CD4-positive, alpha-beta T cell (primary cell): Measurements from ENCODE around the gene LPP. TPM values are rescaled to one million over a fixed set of nuclear protein-coding genes. Genes with fewer than 3 reads are reported as not detected.
A peak's percentile ranks its signal among the peaks of the same experiment; 100 is the strongest.

Source experiments
- ATAC-seq: fragments of 200-7000 bp; cut with Tn5 transposase; one replicate; pipeline ENCODE4 v1.10.0; 2022; ENCODE audit warnings: mild to moderate bottlenecking; ENCODE audit not compliant: poor library complexity
- CTCF ChIA-PET: fragments of 350-600 bp; sonication (Branson Sonifier 250); formaldehyde crosslinking; loops from one replicate; lab custom pipeline; 2021; ENCODE audit warnings: antibody characterized with exemption, inconsistent platforms; lab: Charles Lee
- POLR2A ChIA-PET: fragments of 350-600 bp; sonication (Branson Sonifier 250); formaldehyde crosslinking; loops from one replicate; lab custom pipeline; 2021; ENCODE audit warnings: antibody characterized with exemption, inconsistent platforms; lab: Charles Lee
- DNase-seq, 14 experiments: peaks; one replicate each; pipeline ENCODE4 v3.0.0-alpha.2; 2013 to 2020; ENCODE audit warnings: mixed read lengths in 2 of 14
- H3K27ac ChIP-seq, 2 donors: one replicate each; pipeline versions ENCODE4 v1.5.1 to v1.7.0; 2013; ENCODE audit warnings: low read length in 2 of 2, low read depth in 1 of 2, mild to moderate bottlenecking in 1 of 2
- H3K27me3 ChIP-seq, 2 experiments: 1 replicate in 1 of 2; 2 replicates in 1 of 2; pipeline versions ENCODE4 v1.6.1 to v1.7.0; 2013; ENCODE audit warnings: low read length in 2 of 2, control low read depth in 1 of 2, mild to moderate bottlenecking in 1 of 2, moderate library complexity in 1 of 2; ENCODE audit not compliant: insufficient read depth in 2 of 2, control insufficient read depth in 1 of 2
- H3K36me3 ChIP-seq: one replicate; pipeline ENCODE4 v1.6.1; 2013; ENCODE audit warnings: low read length, control low read depth; ENCODE audit not compliant: insufficient read depth
- H3K4me1 ChIP-seq: one replicate; pipeline ENCODE4 v1.6.1; 2013; ENCODE audit warnings: low read length, control low read depth; ENCODE audit not compliant: insufficient read depth
- H3K4me3 ChIP-seq: one replicate; pipeline ENCODE4 v1.5.1; 2013; ENCODE audit warnings: mild to moderate bottlenecking, low read length, moderate library complexity
- H3K9me3 ChIP-seq, 2 experiments: 1 replicate in 1 of 2; 2 replicates in 1 of 2; pipeline versions ENCODE4 v1.6.1 to v1.7.0; 2013; ENCODE audit warnings: low read length in 2 of 2, mild to moderate bottlenecking in 2 of 2, control low read depth in 1 of 2, moderate library complexity in 1 of 2; ENCODE audit not compliant: control insufficient read depth in 1 of 2, insufficient read depth in 1 of 2
- H3K27ac Mint-ChIP-seq: one replicate; pipeline ENCODE4 v1.8.0; 2020; ENCODE audit warnings: mixed read lengths
- H3K27me3 Mint-ChIP-seq: one replicate; pipeline ENCODE4 v1.8.0; 2021; ENCODE audit warnings: mixed read lengths
- H3K36me3 Mint-ChIP-seq: one replicate; pipeline ENCODE4 v1.8.0; 2021; ENCODE audit warnings: low read depth, mixed read lengths
- H3K4me1 Mint-ChIP-seq: one replicate; pipeline ENCODE4 v1.8.0; 2021; ENCODE audit warnings: low read depth, mixed read lengths
- H3K4me3 Mint-ChIP-seq: one replicate; pipeline ENCODE4 v1.8.0; 2020; ENCODE audit warnings: mild to moderate bottlenecking, mixed read lengths
- H3K9me3 Mint-ChIP-seq: one replicate; pipeline ENCODE4 v1.8.0; 2020; ENCODE audit warnings: mixed read lengths
- CTCF ChIP-seq: fragments of 200-600 bp; IDR thresholded peaks from one replicate; pipeline ENCODE4 v1.8.0; 2022; ENCODE audit warnings: antibody characterized with exemption, mild to moderate bottlenecking
- intact Hi-C, 2 experiments: fragments of 100-400 bp; cut with DNase I in 1 of 2; cut with micrococcal nuclease in 1 of 2; formaldehyde crosslinking; loops; one replicate each; pipeline versions ENCODE4 v1.15.1 to v1.9.0; 2023 to 2025; cut with DNase I, micrococcal nuclease
- total RNA-seq, 174 experiments: library from RNA in 2 of 174; stranded (reverse) in 2 of 174; gene quantifications; one replicate each; pipeline ENCODE4 v1.2.3 and lab custom pipeline; 2021 to 2026

LPP gene
- total RNA-seq, 2 experiments from 2014 or later = 45.6 to 45.9 TPM

GRCh38 chr3:188323067-188323842 lies 169.3 kb downstream of the LPP start:
- peaks cover 63% of the 10 kb centered on the region for H3K4me1 Mint-ChIP-seq
- no peaks in the 10 kb centered on the region for H3K36me3 ChIP-seq
- H3K36me3 Mint-ChIP-seq = no peaks in the 10 kb centered on the region
- H3K4me3 ChIP-seq = no peak overlapping the region
- peak in 11 of 14 experiments; percentile 2 to 85 (median 27) for DNase-seq
- H3K27me3 Mint-ChIP-seq = no peaks in the 10 kb centered on the region
- no peak for TF ChIP-seq CTCF
- no peaks in the 10 kb centered on the region for H3K9me3 Mint-ChIP-seq
- no peaks in the 10 kb centered on the region for H3K9me3 ChIP-seq
- intact Hi-C loops = loop anchor here in 1 of 2 experiments (2.0 to 5.0 kb wide), 2 partner anchors 18 to 581 kb away; no protein-coding TSS in a partner anchor
- ATAC-seq = peak; percentile 92
- H3K27me3 ChIP-seq = no peaks in the 10 kb centered on the region
- H3K27ac ChIP-seq = peak overlapping the region; percentile 21 to 31
- CTCF ChIA-PET = interaction anchor here (1.8 kb wide), 1 partner anchor 584 kb away, joined by 8 read pairs; no protein-coding TSS in a partner anchor
- POLR2A ChIA-PET = interaction anchor here (0.8 to 1.8 kb wide), 5 partner anchors 8 to 578 kb away, joined by 3 to 7 read pairs (median 4); partner anchors contain the start of gene BCL6
- peak overlapping the region; percentile 84 for H3K27ac Mint-ChIP-seq
- H3K4me3 Mint-ChIP-seq = peak overlapping the region; percentile 6
- H3K4me1 ChIP-seq = peaks cover 21% of the 10 kb centered on the region

DNA sequence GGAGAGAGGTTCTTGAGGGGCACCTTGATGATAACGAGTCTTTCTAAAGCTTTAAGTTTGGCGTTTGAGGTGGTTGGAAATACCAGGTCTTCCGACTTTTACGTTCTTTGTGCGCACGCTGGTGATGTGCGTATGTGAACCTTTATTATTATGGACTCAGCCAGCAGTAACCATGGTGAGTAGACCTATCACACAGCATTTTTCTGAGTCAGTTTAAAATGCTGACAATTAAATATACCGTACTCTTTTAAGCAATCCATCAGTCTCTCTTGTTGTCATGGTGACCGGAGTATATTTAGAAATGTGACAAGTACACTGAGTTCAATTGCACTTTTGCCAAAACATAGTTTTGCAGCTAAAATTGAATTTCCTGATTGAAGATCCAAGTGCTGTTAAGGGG lies 172.2 kb downstream of the LPP start:
- Mint-ChIP-seq H3K9me3 (no peaks in the 10 kb centered on the region), H3K27ac (no peak overlapping the region), H3K27me3 (no peaks in the 10 kb centered on the region), H3K4me1 (peaks cover 69% of the 10 kb centered on the region), H3K4me3 (no peak overlapping the region), H3K36me3 (no peaks in the 10 kb centered on the region)
- peaks cover 20% of the 10 kb centered on the region for H3K4me1 ChIP-seq
- TF ChIP-seq CTCF = no peak
- H3K27ac ChIP-seq = no peak overlapping the region
- no peaks in the 10 kb centered on the region for H3K36me3 ChIP-seq
- ChIA-PET POLR2A (no interaction called here), CTCF (interaction anchor here (0.5 kb wide), 1 partner anchor 606 kb away, joined by 3 read pairs; no protein-coding TSS in a partner anchor)
- H3K27me3 ChIP-seq = no peaks in the 10 kb centered on the region
- intact Hi-C loops = no loop called here
- DNase-seq = no peak
- H3K9me3 ChIP-seq = no peaks in the 10 kb centered on the region
- H3K4me3 ChIP-seq = no peak overlapping the region
- no peak for ATAC-seq

DNA sequence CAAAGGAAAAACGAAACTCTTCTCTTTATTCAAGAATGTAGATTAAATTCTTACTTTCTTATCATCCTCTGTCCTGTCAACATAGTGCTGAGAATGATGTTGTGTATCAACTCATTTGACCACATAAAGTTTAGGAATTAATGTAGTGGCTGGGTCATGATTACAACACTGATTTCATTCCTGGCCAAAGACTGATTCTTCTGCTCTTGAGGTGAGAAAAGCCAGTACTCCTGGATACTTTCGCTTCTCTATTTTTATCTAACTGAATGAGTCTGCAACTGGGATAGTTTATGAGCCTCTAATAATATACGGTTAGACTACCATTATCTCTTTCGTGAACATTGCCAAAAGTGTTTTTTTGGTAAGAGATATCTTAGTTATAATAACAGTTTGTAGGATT lies 173.0 kb downstream of the LPP start:
- CTCF ChIA-PET = no interaction called here
- TF ChIP-seq CTCF = no peak
- peaks cover 69% of the 10 kb centered on the region for H3K4me1 Mint-ChIP-seq

More for the DNA sequence above, 173.0 kb downstream of the LPP start:
- ATAC-seq (no peak), DNase-seq (no peak)
- H3K27ac ChIP-seq = no peak overlapping the region
- Mint-ChIP-seq H3K27ac (no peak overlapping the region), H3K9me3 (no peaks in the 10 kb centered on the region), H3K4me3 (no peak overlapping the region), H3K27me3 (no peaks in the 10 kb centered on the region), H3K36me3 (no peaks in the 10 kb centered on the region)
- POLR2A ChIA-PET = no interaction called here
- no peaks in the 10 kb centered on the region for H3K9me3 ChIP-seq
- H3K27me3 ChIP-seq = no peaks in the 10 kb centered on the region
- intact Hi-C loops = no loop called here
- peaks cover 20% of the 10 kb centered on the region for H3K4me1 ChIP-seq
- no peaks in the 10 kb centered on the region for H3K36me3 ChIP-seq
- no peak overlapping the region for H3K4me3 ChIP-seq
